H1 (cell line): ENCODE data around the gene FLRT2. TPM values are rescaled to one million over a fixed set of nuclear protein-coding genes. Genes with fewer than 3 reads are reported as not detected.

Source experiments
- CBX5 ChIP-seq: fragments of 300-800, 300-1000 bp; sonication (generic); IDR thresholded peaks from 2 replicates; pipeline ENCODE4 v1.7.1; 2016; ENCODE audit warnings: antibody characterized with exemption, low read length, low read depth
- SIN3A ChIP-seq, 2 experiments: IDR thresholded peaks in 1 of 2; conservative IDR thresholded peaks in 1 of 2; 2 replicates each; pipeline ENCODE4 v1.6.1; 2011 to 2012; ENCODE audit warnings: low read length in 2 of 2, improper control_type of control experiment in 1 of 2, low read depth in 1 of 2, mild to moderate bottlenecking in 1 of 2
- TEAD4 ChIP-seq: IDR thresholded peaks from 2 replicates; pipeline ENCODE4 v1.6.1; 2012; ENCODE audit warnings: low read depth, low read length, inconsistent platforms, mixed read lengths
- polyA plus RNA-seq, 7 experiments: library from polyadenylated mRNA; depleted of rRNA in 3 of 7; stranded (reverse) in 5 of 7; unstranded in 2 of 7; fragments of >200 nt in 5 of 7; fragments of 200-250 nt in 2 of 7; gene quantifications; 1 replicate in 5 of 7; 2 replicates in 1 of 7; 4 replicates in 1 of 7; pipeline versions ENCODE4 v1.2.1 to v1.2.3, GENCODE V29; 2011 to 2013; ENCODE audit warnings: missing spikeins in 2 of 7, mixed read lengths in 2 of 7
- total RNA-seq: library from RNA; stranded (reverse); fragmentation: NEBNext Ultra II Directional; extraction: Animal tissue kit (Norgen Biotek cat#: 25700); gene quantifications from 2 replicates; pipeline ENCODE4 v1.2.1, GENCODE V29; 2021

The FLRT2 gene
- total and polyA plus RNA-seq, 2 of the 8 experiments (the other 6 are each of a cell fraction or from before 2014, with no cell fraction given): 2.4 to 6.9 TPM

DNA sequence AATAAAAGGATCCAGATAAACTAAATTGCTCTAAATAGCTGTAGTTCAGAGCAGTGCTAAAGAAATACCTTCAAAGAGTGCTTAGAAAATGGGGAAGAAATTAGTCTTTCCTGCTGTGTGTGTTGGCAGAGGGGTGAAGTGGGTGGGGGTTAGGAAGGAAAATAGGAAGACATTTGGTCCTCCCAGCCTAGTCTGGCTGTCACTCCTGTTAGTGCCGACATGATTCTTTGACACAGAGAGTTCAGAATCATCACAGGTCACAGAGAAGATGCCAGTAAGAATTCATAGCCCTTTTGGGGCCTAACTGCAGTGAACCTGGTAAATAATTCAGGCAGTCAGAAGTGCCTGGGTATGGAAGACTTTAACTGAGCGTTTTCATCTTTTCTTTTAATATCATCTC is 74.8 kb downstream of the FLRT2 start (continued):
- TF ChIP-seq TEAD4 (no peak), CBX5 (no peak), SIN3A (conservative IDR thresholded peaks at IDR 0.05 in 1 of 2, IDR thresholded peaks at IDR 0.05 in 1 of 2; ENCODE audit: low read depth in 1 of 2, low read length in 2 of 2) (no peak)
